DND-41 (cell line): ENCODE data around the gene KCNH2.

Experiments used
- ATAC-seq: fragments of 200-7000 bp; cut with Tn5 transposase; 3 replicates; pipeline ENCODE4 v1.9.1; 2021; ENCODE audit warnings: low read depth; ENCODE audit not compliant: insufficient read depth
- DNase-seq: peaks from one replicate; pipeline ENCODE4 v3.0.0-alpha.2; 2020
- H2AFZ ChIP-seq: 2 replicates; pipeline ENCODE4 v1.6.0; 2012; ENCODE audit warnings: low read depth, low read length
- H3K27ac ChIP-seq: 2 replicates; pipeline ENCODE4 v1.5.1; 2012; ENCODE audit warnings: low read length, inconsistent platforms
- H3K27me3 ChIP-seq: fragments of 200-600 bp; sonication (generic); 2 replicates; pipeline ENCODE4 v1.6.0; 2012; ENCODE audit warnings: low read length, mild to moderate bottlenecking, inconsistent platforms; ENCODE audit not compliant: insufficient read depth, poor library complexity
- H3K36me3 ChIP-seq: 2 replicates; pipeline ENCODE4 v1.5.1; 2012; ENCODE audit warnings: low read length, inconsistent platforms; ENCODE audit not compliant: insufficient read depth
- H3K4me1 ChIP-seq: 2 replicates; pipeline ENCODE4 v1.5.1; 2012; ENCODE audit warnings: mild to moderate bottlenecking, low read length; ENCODE audit not compliant: insufficient read depth
- H3K4me2 ChIP-seq: 2 replicates; pipeline ENCODE4 v1.6.0; 2012; ENCODE audit warnings: mild to moderate bottlenecking, moderate library complexity, low read length, inconsistent platforms; ENCODE audit not compliant: insufficient read depth
- H3K4me3 ChIP-seq, 2 experiments: fragments of 200-600 bp in 1 of 2; shearing (Covaris generic) in 1 of 2; 2 replicates each; pipeline ENCODE4 v1.5.1; 2012 to 2016; ENCODE audit warnings: inconsistent platforms in 2 of 2, low read length in 2 of 2, mild to moderate bottlenecking in 2 of 2, low read depth in 1 of 2, moderate library complexity in 1 of 2
- H3K79me2 ChIP-seq: 2 replicates; pipeline ENCODE4 v1.6.0; 2012; ENCODE audit warnings: low read length, inconsistent platforms; ENCODE audit not compliant: insufficient read depth
- H3K9ac ChIP-seq: 2 replicates; pipeline ENCODE4 v1.6.0; 2012; ENCODE audit warnings: low read depth, mild to moderate bottlenecking, inconsistent platforms, low read length, moderate library complexity
- H3K9me3 ChIP-seq: 2 replicates; pipeline ENCODE4 v1.5.1; 2012; ENCODE audit warnings: low read length, moderate library complexity, mild to moderate bottlenecking, inconsistent platforms; ENCODE audit not compliant: insufficient read depth, severe bottlenecking
- H4K20me1 ChIP-seq: 2 replicates; pipeline ENCODE4 v1.6.0; 2012; ENCODE audit warnings: low read length; ENCODE audit not compliant: insufficient read depth
- CTCF ChIP-seq: IDR thresholded peaks from 2 replicates; pipeline ENCODE4 v1.5.1; 2012; ENCODE audit warnings: borderline replicate concordance, low read length, moderate library complexity, mild to moderate bottlenecking; ENCODE audit not compliant: poor library complexity, severe bottlenecking; ENCODE audit errors: extremely low read depth
- EZH2 ChIP-seq: IDR thresholded peaks from 3 replicates; pipeline ENCODE4 v1.6.1; 2012; ENCODE audit warnings: borderline replicate concordance, low read depth, mild to moderate bottlenecking, moderate library complexity, low read length, inconsistent platforms; ENCODE audit not compliant: severe bottlenecking

The KCNH2 gene

DNA sequence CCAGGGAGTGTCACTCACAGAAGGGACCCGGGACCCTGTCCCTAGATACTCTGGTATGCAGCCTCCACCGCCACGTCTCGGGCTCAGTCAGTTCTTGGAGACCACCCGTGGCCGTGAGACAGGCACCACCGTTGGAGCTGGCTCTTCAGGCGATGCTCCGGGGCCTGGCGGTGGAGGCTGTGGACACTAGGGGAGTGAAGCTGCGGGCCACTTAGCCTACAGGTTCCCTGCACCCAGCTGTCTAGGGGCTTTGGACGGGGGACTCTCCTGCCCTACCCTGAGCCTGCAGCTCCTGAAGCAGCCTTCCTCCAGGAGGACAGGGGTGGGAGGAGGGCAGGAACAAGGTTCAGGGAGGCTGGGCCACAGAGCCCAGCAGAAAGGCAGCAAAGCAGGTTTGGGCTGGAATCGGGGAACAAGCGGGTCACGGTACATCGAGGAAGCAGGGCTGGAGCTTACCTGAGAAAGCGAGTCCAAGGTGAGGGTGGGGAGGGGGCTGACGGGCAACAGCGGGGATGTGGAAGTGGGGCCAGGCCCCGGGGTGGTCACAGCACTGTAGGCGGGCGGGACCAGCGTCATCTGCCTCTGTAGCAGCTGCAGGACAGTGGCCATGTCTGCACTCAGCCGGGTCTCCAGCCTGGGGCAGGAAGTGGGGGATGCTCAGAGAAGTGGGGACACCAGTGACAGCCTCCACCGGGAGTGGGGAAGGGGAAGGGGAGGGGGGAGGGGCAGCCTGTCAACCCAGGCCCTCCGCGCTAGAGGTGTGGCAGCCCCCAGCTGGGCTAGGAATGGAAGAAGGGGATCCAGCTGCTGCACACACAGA is 31.5 kb downstream of the KCNH2 start:
- H3K36me3 ChIP-seq = no peaks in the 10 kb centered on the region
- no peaks in the 10 kb centered on the region; the same call in 1 of the 2 replicates for H4K20me1 ChIP-seq
- H3K79me2 ChIP-seq = no peaks in the 10 kb centered on the region
- ATAC-seq (no peak), DNase-seq (no peak)
- H3K27ac ChIP-seq = no peak overlapping the region
- H3K4me3 ChIP-seq = no peak overlapping the region
- H3K9ac ChIP-seq = no peak overlapping the region
- H3K9me3 ChIP-seq = no peaks in the 10 kb centered on the region
- H3K4me1 ChIP-seq = peaks cover 7% of the 10 kb centered on the region
- H3K27me3 ChIP-seq = no peaks in the 10 kb centered on the region
- H3K4me2 ChIP-seq = no peak overlapping the region
- H2AFZ ChIP-seq = no peak overlapping the region
- no peak for TF ChIP-seq EZH2
- no peak for TF ChIP-seq CTCF

- no peaks in the 10 kb centered on the region for H3K79me2 ChIP-seq
- ATAC-seq (no peak), DNase-seq (no peak)
- H3K27me3 ChIP-seq = no peaks in the 10 kb centered on the region
- H3K9ac ChIP-seq = no peak overlapping the region
- H4K20me1 ChIP-seq = peaks cover 4% of the 10 kb centered on the region
- H3K27ac ChIP-seq = no peak overlapping the region
- peaks cover 7% of the 10 kb centered on the region for H3K4me1 ChIP-seq
- no peak overlapping the region for H3K4me3 ChIP-seq
- H2AFZ ChIP-seq = no peak overlapping the region
- H3K9me3 ChIP-seq = no peaks in the 10 kb centered on the region
- H3K4me2 ChIP-seq = no peak overlapping the region
- TF ChIP-seq EZH2 (no peak), CTCF (no peak)
- no peaks in the 10 kb centered on the region for H3K36me3 ChIP-seq
Observed at GRCh38 chr7:150945853-150946420, 32.2 kb downstream of the KCNH2 start.

DNA sequence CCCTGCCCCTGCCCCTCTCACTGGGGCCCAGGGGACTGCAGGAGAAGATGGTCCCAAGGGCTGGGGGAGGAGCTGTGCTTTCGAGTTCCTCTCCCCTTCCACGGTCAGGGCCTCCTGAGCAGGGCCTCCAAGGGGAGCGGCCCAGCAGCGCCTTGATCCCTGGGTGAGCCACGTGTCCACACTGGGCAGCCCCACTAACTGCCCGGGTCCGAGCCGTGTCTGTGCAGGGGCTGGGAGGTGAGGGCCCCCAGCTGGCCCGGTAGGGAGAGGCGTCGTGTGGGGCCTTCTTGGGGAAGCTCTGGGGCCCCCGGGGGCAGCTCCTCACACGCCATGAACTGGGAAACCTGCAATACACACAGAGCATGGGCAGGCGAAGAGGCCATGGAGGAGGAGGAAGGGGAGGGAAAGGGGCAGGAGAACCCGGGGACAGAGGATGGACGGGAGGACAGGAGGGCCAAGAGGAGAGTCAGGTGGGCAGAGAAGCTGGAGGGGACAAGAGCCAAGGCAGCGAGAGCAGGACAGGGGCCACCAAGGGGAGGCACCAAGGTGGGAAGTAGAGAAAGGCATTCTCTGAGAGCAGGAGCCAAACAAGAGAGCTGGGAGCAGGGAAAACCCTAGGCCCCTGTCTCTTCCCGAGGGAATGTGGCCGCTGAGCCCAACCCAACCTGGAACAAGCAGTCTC is 32.8 kb downstream of the KCNH2 start:
- H3K4me2 ChIP-seq = no peak overlapping the region
- peaks cover 4% of the 10 kb centered on the region for H4K20me1 ChIP-seq
- no peaks in the 10 kb centered on the region for H3K27me3 ChIP-seq
- no peak overlapping the region for H2AFZ ChIP-seq
- no peak overlapping the region for H3K4me3 ChIP-seq
- no peak overlapping the region for H3K9ac ChIP-seq
- no peak for TF ChIP-seq EZH2
- TF ChIP-seq CTCF = no peak
- H3K4me1 ChIP-seq = peaks cover 7% of the 10 kb centered on the region
- DNase-seq = no peak
- no peak overlapping the region for H3K27ac ChIP-seq
- H3K79me2 ChIP-seq = no peaks in the 10 kb centered on the region
- H3K36me3 ChIP-seq = no peaks in the 10 kb centered on the region
- no peaks in the 10 kb centered on the region for H3K9me3 ChIP-seq
- no peak for ATAC-seq
